HG03558 (cell line): ENCODE data around the gene EPB42.
"Not testable (repeated sequence)": the region's sequence is repeated elsewhere in the genome, so short reads cannot be mapped to it uniquely, and the experiment has no call there.

Source experiments
- ATAC-seq: cut with Tn5 transposase; IDR thresholded peaks from one replicate; pipeline ENCODE4 v1.9.1; 2021; ENCODE audit warnings: moderate number of reproducible peaks; ENCODE audit not compliant: unreplicated experiment; ENCODE audit errors: extremely low read depth

EPB42 gene

GRCh38 chr15:43194795-43195194 lies 26.0 kb downstream of the EPB42 start:
- ATAC-seq = no peak

DNA sequence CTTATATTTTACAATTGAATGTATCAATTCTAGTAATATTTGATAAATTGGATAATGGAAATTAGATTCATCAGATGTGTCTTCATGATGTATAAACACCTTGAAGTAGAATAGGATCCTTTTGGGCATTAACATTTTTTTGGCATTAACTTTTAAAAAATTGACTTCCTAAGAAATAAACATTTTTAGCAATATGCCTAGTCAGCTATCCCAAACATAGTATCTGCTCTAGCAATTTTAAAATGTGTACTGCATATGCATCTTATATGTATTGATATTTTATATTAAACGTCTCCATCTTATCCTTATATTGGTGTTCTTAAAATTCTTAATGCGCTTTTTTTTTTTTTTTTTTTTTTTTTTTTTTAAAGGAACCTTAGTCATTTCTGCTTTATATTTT lies 27.1 kb downstream of the EPB42 start:
- no peak for ATAC-seq

DNA sequence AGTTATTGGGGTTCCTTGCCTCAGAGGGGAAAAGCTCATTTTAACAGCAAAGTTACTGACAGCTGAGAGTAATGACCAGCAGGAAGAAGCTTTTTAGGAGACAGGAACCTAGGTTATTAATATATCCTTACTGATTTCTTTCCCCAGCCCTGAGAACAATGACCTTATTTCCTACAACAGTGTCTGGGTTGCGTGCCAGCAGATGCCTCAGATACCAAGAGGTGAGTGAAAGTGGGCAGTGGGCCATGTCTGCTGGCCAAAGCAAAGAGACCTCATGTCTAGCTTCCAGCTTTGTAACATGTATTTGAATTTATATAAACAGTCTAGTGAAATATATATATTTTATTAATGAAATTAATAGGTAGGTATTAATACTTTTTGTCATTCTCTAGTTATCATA lies 30.6 kb downstream of the EPB42 start:
- no peak for ATAC-seq

DNA sequence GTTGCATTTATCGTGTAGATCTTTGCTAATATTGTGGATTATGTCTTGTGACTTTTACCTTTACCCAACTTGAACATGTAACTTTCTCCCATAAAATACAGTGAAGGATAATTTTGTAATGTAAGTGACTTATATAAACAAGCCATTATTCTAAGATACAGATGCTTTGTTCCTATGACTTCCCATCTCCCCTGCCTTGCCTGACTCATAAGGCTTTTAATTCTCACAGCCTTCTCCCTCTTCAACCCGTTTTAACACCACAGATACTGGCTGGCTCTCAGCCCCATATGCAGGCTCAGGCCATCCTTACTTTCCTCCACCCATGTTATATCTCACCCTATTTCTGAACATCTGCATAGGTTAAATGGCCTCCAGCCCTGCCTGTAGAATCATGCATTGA lies 31.5 kb downstream of the EPB42 start:
- ATAC-seq = no peak

- ATAC-seq = no peak
Measured at GRCh38 chr15:43187544-43188155, 33.2 kb downstream of the EPB42 start.

DNA sequence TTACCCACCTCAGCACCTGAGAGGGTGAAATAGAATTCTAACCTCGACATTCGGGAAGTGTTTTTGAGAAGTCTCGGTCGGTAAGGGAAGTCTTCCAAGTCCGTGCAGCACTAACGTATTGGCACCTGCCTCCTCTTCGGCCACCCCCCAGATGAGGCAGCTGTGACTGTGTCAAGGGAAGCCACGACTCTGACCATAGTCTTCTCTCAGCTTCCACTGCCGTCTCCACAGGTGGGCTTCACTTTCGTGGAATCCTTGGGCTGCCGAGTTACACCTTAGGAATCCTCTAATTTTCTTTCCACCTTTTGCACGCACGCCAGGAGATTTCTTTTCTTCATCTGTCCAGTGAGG lies 34.8 kb downstream of the EPB42 start:
- no peak for ATAC-seq

DNA sequence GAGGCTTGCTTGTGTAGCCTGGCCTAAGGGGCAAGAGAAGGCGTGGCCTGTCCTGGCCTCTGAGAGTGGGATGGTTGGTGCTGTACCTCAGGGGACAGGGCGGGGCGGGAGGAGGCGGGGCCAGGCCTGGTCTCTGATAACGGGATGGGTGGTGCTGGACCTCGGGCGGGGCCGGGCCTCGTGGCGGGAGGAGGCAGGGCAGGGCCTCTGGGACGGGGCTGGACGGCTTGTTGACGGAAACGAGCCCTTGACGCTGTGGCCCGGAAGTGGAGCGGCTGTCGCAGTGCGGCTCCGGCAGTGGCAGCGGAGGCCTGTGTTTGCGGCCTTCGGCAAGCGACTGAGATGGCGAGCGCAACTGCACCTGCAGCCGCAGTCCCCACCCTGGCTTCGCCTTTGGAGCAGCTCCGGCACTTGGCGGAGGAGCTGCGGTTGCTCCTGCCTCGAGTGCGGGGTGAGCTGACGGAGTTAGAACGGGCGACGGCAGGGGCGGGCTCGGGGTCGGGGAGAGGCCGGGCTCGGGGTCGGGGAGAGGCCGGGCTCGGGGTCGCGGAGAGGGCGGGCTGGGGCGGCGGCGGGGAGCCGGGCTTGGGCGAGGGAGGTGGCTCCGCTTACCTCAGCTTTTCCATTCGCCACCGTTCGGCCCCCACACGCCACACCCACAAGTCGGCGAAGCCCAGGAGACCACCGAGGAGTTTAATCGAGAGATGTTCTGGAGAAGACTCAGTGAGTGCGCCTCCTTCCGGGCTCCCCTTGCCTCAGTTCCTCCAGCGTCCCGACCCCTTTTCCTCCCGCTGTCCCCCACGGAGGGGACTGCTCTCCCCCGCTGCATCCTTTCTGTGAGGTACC lies 35.4 kb downstream of the EPB42 start, which contains the start of gene CCNDBP1:
CCNDBP1 (plus strand) TSS at position 247 of the 846 bp plus-strand sequence; CDS start at position 343, 96 bp downstream.
- peak; percentile 74 for ATAC-seq

GRCh38 chr15:43184407-43185124 lies 36.3 kb downstream of the EPB42 start:
- no peak for ATAC-seq

- no peak for ATAC-seq
Measured at GRCh38 chr15:43183270-43183669, 37.5 kb downstream of the EPB42 start.

DNA sequence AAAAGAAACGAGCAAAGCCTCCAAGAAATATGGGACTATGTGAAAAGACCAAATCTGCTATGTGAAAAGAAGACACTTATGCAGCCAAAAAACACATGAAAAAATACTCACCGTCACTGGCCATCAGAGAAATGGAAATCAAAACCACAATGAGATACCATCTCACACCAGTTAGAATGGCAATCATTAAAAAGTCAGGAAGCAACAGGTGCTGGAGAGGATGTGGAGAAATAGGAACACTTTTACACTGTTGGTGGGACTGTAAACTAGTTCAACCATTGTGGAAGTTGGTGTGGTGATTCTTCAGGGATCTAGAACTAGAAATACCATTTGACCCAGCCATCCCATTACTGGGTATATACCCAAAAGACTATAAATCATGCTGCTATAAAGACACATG lies 43.7 kb downstream of the EPB42 start:
- ATAC-seq = not testable (repeated sequence)

DNA sequence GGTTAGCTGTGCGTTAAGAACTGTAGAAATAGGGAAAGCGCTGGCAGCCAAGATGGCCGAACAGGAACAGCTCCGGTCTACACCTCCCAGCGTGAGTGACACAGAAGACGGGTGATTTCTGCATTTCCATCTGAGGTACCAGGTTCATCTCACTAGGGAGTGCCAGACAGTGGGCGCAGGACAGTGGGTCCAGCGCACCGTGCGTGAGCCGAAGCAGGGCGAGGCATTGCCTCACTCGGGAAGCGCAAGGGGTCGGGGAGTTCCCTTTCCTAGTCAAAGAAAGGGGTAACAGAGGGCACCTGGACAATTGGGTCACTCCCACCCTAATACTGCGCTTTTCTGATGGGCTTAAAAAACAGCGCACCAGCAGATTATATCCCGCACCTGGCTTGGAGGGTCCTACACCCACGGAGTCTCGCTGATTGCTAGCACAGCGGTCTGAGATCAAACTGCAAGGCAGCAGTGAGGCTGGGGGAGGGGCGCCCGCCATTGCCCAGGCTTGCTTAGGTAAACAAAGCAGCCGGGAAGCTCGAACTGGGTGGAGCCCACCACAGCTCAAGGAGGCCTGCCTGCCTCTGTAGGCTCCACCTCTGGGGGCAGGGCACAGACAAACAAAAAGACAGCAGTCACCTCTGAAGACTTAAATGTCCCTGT lies 45.0 kb downstream of the EPB42 start:
- not testable (repeated sequence) for ATAC-seq

- ATAC-seq = no peak
Measured at GRCh38 chr15:43169888-43170287, 50.9 kb downstream of the EPB42 start.

GRCh38 chr15:43168192-43169107 lies 52.4 kb downstream of the EPB42 start:
- no peak for ATAC-seq

DNA sequence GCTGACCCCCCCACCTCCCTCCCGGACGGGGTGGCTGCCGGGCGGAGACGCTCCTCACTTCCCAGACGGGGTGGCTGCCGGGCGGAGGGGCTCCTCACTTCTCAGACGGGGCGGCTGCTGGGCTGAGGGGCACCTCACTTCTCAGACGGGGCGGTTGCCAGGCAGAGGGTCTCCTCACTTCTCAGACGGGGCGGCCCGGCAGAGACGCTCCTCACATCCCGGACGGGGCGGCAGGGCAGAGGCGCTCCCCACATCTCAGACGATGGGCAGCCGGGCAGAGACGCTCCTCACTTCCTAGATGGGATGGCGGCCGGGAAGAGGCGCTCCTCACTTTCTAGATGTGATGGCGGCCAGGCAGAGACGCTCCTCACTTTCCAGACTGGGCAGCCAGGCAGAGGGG lies 53.6 kb downstream of the EPB42 start:
- not testable (repeated sequence) for ATAC-seq

DNA sequence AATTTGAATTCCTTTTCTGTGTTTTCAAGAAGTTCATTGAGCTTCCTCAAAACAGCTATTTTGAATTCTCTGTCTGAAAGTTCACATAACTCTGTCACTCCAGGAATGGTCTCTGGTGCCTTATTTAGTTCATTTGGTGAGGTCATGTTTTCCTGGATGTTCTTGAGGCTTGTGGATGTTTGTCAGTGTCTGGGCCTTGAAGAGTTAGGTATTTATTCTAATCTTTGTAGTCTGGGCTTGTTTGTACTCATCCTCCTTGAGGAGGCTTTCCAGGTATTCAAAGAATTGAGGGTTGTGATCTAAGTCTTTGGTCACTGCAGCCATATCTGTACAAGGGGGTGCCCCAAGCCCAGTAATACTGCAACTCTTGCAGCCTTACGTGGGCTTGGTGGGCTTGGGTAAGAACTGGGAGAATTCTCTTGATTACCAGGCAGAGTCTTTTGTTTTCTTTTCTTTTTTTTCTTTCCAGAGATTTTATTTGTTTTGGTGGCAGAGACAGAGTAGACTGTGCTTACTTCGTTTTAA lies 55.0 kb downstream of the EPB42 start:
- no peak for ATAC-seq

- ATAC-seq = no peak
Measured at GRCh38 chr15:43153269-43153668, 67.5 kb downstream of the EPB42 start.

GRCh38 chr15:43151688-43152087 lies 69.1 kb downstream of the EPB42 start:
- no peak for ATAC-seq

DNA sequence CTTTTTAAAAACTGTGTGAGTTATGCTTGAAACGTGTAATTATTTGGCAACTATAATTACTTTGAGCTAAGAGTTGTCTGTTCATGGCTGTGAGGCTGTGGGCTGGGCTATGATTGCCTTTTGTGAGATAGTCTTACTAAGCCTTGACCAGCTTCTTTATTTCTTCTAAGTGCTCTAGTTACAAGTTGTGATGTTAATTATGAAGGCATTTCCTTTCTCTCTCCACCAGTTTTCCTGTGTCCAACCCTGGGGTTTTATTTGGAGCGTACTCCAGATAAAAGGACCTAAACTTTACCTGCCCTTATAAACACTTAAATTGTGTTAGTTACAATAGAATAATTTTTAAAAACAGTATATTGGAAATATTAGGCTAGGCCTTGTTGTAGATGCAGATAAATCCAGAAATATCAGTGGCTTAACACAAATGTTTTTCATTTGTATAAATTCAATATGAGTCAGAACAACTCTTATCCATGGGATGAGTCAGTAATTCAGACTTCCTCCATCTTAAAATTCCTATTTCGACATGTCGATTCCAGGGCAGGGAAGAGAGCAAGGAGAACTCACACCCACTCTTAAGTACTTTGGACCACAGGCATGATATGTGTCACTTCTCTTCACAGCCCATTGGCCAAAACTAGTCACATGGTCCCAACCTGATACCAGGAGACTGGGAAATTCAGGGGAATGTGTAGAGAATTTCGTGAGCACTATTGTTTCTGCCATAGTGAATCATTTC lies 70.5 kb downstream of the EPB42 start:
- ATAC-seq = no peak
